ENCODE measurements around the gene TOMM5.
A peak's percentile ranks its signal among the peaks of the same experiment; 100 is the strongest.

TOMM5 gene

GRCh38 chr9:37592108-37592951 lies at the start of gene TOMM5:
Gene TOMM5 (minus strand): TSS chr9:37592597. CDS start chr9:37592532, 65 bp downstream.
- DNase-seq, result peak; percentile 83

GRCh38 chr9:37641331-37641730 lies 48.9 kb upstream of the TOMM5 start:
- DNase-seq, result no peak

- no peak for DNase-seq
Observed at GRCh38 chr9:37640246-37640645, 47.8 kb upstream of the TOMM5 start.

DNA sequence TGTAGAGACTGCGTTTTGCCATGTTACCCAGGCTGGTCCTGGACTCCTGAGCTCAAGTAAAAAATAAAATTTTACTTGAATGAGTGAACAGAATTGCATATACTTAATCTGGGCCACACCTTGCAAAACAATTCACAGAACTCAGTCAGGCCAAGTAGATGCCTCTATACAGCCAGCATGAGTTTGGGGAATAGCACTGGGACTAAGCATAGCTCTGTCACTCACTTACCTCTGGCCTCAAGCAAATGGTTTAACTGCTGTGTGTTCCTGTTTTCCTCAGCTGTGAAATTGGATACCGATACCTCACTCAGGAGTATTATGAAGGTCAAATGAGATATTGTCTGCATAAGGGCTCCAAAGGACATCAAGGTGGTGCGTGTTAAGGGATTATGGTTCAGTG lies 47.4 kb upstream of the TOMM5 start:
- no peak for DNase-seq

DNA sequence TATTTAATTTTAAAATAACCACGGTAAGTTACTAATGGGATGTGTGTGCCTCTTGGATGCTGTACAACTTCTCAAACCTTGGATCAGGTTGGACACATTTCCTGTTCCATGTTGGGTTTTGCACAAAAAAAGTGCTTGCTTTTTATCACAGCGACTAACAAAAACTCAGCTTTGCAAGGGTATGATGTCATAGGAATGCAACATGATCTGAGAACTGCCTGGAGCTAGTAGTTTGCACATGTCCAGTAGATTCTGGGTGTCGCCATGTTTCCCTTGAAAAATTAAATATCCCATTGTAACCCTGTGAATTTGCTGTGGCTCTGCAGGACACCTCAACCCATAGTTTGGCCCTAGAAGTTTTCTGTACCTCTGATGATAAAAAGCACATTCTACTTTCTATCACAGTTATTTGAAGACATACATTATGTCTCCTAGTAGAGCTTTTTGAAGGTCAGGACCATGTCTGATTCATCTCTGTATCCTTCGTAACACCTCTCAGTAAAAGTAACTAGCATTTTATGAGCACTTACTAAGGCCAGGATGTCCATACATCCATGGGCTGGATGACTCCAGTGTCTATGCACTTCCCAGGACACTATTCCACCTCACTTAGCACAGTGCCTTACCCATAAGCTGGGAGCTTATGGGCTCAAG lies 46.8 kb upstream of the TOMM5 start:
- DNase-seq, result no peak

DNA sequence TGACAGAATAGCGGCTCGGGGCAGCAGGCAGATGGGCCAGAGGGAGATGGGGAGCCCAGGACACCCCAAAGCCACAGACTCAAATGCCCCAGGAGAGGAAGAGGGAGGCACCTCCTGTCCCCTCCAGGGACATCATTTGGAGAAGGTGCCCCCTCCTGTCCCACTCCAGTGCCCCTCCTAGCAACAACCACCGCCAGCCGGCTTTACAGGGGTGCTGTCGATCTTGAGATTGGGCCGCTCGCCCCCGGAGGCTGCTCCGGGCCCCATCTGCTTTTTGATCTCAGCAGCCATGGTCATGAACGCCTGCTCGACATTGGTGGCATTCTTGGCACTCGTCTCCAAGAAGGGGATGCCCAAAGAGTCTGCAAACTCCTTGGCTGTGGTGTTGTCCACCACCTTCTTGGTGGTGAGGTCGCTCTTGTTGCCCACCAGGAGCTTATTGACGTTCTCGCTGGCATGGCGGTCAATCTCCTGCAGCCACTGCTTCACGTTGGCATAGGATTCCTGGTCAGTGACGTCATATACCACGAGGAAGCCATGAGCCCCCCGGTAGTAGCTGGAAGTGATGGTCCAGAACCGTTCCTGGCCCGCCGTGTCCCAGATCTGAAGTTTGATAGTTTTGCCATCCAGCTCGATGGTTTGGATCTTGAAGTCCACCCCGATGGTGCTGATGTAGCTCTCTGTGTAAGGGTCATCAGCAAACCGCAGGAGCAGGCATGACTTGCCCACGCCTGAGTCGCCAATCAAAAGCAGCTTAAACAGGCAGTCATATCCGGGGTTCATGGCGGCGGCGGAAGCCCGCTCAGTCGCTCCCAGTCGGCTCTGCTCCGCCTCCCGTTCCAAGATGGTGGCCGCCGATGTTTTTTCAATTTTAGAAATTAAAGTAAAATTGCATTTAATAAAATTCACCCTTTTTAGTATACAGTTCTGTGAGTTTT lies 44.4 kb upstream of the TOMM5 start:
- DNase-seq, result no peak

DNA sequence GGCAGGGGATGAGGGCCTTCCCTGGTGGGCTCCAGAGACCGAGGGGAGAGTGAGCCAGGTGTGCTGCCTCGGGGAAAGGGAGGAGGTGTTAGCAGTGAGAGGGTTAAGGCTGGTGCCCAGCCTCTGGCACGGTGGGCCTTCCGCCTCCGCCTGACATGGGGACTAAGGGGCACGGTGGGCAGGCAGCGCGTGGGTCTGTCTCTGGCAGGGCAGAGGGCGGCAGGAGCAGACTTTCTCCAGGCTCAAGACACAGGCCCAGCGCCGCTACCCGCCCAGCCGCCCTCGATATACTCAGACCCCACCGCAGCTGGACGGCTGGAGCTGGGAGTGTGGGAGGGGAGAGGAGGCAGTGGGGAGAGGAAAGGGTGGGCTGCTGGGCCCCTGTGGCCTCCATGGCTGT lies 43.4 kb upstream of the TOMM5 start:
- DNase-seq, result no peak

DNA sequence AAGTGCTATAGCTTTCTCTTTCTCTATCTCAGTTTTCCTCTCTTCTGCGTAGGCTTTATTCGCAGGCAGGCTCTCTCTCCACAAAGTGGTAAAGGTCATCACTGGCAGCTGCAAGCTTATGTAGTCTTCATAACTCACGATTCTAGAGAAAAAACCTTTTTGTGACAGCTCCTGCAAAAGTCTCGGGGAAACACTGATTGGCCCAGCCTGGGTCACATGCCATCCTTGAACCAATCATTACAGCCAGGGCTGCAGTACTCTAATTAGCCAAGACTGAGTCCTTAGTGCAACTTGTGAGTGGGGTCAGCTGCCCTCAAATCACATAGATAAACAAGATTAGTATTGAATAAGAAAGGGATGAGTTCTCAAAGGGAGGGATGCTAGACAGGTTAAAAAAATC lies 40.1 kb upstream of the TOMM5 start:
- DNase-seq, result no peak

DNA sequence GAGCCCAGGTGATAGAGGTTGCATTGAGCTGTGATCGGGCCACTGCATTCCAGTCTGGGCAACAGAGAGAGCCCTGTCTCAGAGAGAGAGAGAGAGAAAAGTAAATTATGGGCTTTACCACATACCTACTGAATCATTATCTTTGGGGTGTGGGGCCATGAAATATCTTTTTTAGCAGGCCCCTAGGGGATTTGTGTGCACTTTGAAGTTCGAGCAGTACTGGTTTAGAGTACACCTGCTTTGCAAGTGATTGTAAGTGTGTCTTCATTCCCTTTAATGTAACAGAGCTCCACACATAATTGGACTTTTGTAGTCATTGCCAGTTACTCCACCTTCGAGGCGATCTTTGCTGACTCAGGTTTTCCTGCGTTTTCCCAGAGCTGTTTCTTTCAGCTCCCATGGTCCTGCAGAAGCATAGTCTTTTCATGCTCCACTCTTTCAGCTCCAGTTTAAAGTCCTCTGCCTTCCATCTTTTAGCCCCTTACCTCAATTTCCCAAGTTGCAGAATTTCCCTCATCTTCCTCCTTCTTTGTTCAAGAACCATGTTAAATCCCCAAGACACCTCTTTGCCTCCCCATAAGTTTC lies 34.4 kb upstream of the TOMM5 start:
- DNase-seq, result no peak

DNA sequence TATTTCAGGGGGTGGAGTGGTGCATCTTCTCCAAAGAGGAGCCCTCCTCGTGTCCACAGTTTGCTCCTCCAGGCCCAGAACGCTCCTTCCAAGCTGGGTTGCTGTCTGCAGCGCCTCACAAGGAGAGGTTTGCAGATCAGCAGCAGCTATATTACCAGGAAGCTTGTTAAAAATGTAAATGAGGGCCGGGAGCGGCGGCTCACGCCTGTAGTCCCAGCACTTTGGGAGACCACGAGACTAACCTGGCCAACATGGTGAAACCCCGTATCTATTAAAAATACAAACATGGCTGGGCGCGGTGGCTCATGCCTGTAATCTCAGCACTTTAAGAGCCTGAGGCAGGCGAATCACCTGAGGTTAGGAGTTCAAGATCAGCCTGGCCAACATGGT lies 33.4 kb upstream of the TOMM5 start:
- no peak for DNase-seq

DNA sequence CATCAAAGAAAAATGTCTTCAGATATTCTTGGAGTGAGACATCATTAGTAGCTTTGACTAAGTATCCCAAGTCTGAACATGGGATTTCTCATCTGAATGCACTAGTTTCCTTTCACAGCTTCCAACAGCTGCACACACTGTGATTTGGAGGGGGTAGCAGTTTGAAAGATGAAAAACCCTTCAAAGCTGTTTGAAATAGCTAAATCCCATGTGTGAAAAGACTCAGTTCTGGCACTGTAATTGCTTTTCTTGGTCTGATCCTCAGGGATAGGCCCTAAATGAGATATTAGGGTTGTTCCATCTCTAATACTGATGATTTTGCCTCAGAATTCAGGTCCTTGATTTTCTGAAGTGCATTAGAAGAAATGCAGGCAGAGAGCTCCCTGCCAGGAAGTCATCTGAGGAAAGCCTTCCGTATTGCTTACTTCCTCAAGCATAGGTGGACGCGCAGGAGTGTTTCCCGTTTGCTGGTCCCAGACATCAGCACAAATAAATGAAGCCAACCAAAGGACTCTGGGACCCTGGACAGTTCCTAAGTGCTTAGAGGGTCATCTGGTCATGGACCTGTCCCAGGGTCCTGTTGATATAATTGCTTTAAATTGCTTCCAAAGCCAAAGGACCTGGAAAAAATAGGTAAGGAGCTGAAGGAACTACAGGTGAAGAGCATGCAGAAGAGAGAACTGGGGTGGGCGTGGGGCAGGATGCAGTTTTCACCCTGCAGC lies 32.8 kb upstream of the TOMM5 start:
- DNase-seq, result no peak

DNA sequence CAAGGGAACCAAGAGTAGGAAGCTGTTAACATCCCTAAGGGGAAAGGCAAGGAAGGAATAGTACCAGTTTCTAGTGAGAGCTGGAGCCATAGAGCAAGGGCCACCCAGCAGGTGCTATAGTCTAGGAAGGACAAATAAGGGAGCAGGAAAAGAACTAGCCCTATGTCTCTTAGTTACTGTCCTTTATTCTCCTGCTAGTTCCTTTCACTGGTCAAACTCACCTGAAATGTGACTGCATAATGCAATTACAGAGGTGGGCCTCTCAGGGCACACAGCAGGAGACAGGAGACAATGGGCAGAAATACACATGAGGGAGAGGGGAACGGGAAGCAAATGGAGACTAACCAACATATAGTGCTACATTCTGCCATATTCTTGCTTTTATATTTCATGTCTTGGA lies 31.7 kb upstream of the TOMM5 start:
- DNase-seq, result no peak

GRCh38 chr9:37623267-37623666 lies 30.9 kb upstream of the TOMM5 start:
- DNase-seq, result no peak

DNA sequence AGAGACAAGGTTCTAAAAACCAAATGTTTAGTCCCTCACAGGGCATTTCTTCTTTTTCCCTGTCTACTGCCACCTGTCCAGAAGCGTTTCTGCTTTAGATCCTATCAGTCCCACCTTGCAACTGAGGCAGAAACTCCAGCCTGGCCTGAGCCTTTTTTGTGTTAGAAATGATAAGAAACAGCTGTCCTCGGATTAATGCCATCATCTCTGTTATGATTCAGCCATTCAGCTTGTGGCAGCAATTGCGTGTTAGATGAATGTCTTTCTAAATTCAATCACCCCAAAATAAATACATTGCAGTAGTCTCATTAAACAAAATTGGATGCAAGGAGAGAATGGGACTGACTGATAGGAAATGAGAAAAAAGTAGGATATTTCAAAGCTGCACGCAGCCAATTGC lies 30.1 kb upstream of the TOMM5 start:
- DNase-seq, result no peak

- no peak for DNase-seq
Observed at GRCh38 chr9:37621273-37622121, 29.1 kb upstream of the TOMM5 start.

DNA sequence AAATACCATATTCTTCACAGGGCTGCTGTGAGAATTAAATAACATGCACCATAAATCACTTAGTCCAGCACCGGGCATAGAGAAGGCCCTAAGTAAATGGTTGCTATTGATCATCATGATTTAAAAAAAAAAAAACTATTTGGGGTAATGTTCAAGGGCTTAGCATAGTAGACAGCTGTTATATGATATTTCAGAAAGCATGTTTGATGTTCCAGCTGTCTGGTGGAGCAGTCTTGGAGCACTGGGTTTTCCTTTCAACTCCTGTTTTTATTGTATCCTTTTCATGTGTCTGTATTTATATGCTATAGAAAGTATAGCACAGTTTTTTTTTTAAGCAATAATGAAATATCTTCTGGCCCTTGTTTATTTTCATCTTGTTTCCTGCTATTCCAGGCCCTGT lies 28.0 kb upstream of the TOMM5 start:
- DNase-seq, result no peak

DNA sequence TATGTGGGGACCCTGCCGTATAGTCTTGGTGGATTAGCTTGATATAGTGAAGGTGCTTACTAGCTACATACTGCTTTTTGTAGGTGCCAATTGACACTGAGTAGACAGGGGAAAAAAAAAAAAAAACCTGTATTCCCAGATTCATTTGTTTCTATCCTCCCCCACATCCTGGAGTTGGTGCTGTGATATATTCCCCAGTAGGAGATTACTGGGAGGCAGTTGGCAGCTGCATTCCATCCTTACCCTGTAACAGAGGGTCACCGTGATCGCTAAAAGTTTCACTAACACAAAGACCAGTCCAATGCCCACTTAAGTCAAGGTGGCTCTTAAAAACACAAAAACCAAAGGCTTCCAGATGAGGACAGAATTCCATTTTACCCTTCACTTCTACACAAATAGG lies 27.4 kb upstream of the TOMM5 start:
- DNase-seq, result no peak

DNA sequence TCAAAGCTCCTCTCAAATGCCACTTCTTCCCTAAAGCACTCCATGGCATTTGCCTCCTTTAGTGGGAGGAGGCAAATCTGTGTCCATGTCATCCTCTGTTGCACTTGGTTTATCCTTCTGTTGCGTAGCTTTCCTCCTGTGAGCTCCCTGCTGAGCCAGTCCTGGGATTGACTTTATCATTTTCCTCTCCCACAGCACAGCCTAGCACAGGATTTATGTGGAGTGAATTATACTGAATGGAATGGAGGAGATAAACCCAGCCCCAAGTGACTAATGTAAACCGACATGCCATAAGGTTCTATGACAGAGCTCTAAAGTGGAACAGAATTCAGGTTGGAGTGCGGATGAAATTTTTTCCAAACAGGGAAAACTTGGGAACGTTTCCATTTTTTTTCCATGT lies 26.4 kb upstream of the TOMM5 start:
- no peak for DNase-seq

DNA sequence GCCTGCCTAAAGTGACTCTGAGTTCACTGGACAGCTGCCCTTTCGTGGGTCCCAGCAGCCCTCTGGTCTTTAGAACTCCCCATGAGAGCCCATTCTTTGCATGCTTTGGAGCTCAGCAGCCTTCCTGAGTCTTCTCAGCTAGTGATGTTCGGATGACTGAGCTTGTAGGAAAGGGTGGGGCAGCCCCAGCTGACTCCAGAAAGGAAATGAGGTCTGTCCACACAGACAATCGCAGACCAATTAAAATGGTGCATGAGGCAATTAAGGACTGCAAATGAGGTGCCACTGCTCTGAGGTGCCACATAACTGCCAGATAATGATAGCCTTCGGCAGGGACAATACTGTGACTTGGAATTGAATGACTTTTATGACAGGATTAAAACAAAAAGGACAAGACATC lies 25.4 kb upstream of the TOMM5 start:
- no peak for DNase-seq

GRCh38 chr9:37617161-37617560 lies 24.8 kb upstream of the TOMM5 start:
- DNase-seq, result no peak

GRCh38 chr9:37611961-37612360 lies 19.6 kb upstream of the TOMM5 start:
- no peak for DNase-seq
